DMS153 (cell line): ENCODE measurements around the gene NEGR1.
"Not testable (repeated sequence)": the region's sequence is repeated elsewhere in the genome, so short reads cannot be mapped to it uniquely, and the experiment has no call there.

ENCODE experiments used
- DNase-seq: peaks from one replicate; lab custom pipeline; 2025; lab: John Stamatoyannopoulos, UW

NEGR1 gene

GRCh38 chr1:72282271-72283021 lies at the start of gene NEGR1:
NEGR1 (minus strand) TSS chr1:72282539.
- peak; percentile 92 for DNase-seq

GRCh38 chr1:72326494-72326893 lies 44.2 kb upstream of the NEGR1 start:
- DNase-seq: no peak

DNA sequence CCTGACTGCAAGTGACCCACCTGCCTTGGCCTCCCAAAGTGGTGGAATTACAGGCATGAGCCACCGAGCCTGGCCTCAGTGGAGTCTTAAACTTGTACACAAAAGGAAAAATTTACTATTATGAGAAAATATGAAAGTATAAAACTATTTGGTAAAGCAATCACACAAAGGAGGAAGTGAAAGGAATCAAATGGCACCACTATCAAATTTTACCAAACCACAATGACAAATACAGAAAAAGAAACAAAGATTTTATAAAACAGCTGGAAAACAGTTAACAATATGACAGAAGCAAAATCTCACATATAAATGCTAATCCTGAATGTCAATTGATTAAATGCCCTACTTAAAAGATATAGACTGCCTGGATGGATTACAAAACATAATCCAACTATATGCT lies 42.1 kb upstream of the NEGR1 start:
- no peak for DNase-seq

- no peak for DNase-seq
Measured at GRCh38 chr1:72322910-72323309, 40.6 kb upstream of the NEGR1 start.

DNA sequence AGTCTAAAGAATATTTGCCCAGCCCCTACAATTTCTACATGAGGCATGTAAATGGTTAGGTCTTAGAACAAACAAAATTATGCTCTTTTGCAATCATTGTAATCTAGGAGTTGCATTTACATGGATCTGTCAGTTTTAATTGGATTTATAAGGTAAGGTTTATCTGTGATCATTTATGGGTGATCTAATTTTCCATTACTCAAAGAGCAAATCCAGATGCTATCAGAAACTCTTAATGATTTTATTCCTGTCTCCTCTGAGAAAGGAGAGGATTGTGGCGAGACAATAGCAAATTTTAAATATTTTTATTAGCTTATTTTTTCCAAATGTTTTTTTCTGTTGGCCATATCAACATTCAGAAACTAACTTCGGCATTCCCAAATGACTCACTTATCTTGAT lies 14.2 kb upstream of the NEGR1 start:
- no peak for DNase-seq

DNA sequence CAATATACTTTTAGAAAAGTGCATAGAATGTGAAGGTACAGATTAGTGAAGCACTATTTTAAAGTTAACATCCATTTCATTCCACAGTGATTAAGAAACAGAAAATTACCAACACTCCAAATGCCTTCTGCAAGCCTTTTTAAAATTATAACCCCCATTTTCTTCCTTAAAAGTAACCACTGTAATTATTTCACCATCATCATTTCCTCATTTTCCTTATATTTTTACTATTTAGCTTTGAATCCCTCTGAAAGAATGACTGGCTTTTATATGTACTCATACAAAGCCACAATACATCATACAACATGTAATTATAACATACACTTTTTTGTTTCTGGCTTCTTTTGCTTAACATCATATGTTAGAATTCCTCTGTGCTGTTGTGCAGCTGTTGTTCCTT lies 6.5 kb upstream of the NEGR1 start:
- no peak for DNase-seq

GRCh38 chr1:72286401-72286800 lies 4.1 kb upstream of the NEGR1 start:
- DNase-seq: no peak

DNA sequence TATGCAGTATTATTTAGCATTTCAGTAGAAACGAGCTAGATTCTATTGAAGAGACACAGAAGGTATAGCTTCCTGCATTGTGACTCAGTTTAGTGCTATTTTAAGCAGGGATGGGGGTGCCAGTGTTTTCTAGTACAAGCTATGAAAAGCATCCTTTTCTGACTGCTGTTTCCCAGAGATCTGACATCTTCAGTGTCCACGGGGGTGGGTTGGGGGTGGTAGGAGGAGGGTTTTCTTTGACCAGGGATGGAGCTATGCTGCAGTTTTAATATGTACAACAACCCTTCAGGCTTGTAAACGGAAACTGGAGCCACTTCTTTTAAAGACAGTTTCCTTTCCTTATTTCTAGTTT lies 2.7 kb upstream of the NEGR1 start:
- no peak for DNase-seq

DNA sequence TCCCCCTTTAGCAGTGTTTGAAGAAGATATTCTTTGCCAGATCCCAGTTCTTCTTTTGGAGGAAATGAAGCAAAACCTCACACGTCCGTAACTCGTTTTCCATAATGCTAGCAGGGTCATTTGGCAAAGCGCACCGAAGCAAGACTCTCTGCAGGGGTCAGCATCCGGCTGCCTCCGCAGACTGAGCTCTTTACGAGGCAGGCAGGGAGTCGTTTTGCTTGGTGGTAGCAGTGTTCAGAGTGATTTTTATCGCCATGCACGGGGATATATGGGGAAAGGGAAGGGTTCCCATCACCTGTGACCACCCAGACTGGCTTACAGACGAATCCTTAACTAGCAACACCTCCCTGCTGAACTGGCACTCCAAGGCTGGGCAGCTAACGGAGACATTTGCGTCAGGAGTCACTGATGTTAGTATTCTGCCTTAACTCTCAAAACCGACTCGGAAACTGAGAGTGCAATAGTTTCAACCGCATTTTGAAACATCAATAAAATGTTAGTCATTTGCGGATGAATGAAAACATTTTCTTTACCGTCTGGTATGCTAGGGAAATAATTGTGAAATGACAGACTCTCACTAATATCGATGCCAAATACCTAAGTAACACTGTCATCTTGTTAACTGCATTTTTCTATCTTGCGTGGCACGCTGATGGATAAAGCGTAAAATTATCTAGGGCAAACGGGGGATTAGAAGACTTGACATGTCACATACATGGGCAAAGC lies 2.2 kb upstream of the NEGR1 start:
- DNase-seq: peak; percentile 58

DNA sequence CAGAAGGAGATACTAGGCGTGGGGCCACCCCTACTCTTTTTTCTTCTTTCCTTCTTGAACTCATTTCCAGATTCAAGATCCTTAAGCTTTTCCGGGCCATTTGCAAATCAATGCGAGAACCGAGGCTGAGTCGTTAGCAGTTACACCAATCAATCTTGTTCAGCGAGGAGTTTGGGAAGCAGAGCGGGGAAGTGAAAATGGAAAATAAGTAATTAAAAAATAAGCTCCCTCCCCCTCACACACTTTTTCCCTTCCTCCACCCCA lies 1.7 kb upstream of the NEGR1 start:
- peak; percentile 33 for DNase-seq

DNA sequence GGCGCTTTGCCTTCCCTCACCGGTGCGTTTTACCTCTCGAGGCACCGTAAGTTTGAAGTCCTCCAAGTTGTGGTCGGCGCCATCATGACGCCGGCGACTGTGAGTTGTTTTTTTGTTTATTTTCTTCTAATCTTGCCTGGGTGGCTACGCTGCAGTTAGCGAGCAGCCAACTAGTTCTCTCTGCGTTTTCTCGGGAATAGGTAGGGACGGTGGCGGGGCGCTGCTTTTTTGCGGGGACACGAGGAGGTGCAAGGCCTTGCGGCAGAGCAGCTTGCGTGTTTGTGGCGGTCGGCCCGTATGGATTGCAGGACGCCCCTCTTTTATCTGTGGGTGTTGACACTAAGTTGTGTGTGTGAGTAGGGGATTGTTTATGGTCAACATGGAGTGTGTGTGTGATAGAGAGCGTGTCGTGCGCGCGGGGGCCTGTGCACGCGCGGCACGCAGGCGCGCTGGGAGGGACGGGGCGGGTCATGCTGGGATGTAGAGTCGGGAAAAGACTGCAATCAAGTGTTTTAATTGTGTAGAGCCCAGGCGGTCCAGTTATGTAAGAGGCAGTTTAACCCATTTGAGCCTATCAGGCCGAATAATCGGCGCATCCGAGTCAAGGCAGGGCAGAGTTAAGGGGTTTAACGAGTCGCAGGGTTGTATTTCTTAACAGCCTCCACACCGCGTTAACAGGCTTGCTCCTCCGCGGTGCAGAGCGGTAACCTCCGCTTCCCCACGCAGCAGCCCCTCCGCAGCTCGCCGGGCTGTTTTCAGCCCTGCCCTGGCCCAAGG lies 1.2 kb upstream of the NEGR1 start:
- peak; percentile 66 for DNase-seq

DNA sequence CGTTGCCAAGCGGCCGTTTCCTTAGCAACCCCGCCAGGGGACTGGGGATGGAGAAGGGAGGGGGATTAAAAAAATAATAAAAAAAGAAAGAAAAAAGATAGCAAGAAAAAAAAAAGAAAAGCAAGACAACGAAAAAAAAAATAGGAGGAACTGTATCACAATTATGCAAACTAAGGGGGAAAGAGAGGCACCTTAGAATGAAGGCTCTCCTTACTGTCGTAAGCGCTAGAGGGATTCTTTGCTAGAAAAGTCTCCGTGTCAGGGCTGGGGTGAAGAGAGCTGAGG lies 625 bp upstream of the NEGR1 start:
- peak; percentile 71 for DNase-seq

- no peak for DNase-seq
Measured at GRCh38 chr1:72281637-72282270, 585 bp downstream of the NEGR1 start.

GRCh38 chr1:72281144-72281543 lies 1.2 kb downstream of the NEGR1 start:
- no peak for DNase-seq

GRCh38 chr1:72280711-72281110 lies 1.6 kb downstream of the NEGR1 start:
- no peak for DNase-seq

DNA sequence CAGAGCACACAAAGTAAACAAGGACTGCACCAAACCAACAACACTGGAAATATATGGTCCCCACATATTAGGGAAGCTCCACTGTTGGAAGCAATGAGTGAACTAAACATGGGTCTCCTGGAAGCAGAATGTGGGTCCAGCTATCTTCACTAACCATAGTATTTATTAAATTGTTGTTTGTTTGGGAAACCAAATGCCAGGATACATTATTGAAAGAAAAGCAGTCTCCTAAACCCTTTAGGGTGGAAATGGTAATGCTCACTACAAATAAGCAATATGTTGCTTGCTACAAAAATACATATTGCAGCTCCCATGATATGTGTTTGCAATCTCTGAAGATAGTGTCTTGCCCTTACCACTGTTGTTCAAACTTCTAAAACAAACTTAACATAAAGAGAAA lies 2.2 kb downstream of the NEGR1 start:
- no peak for DNase-seq

GRCh38 chr1:72278461-72278860 lies 3.9 kb downstream of the NEGR1 start:
- DNase-seq: no peak

- DNase-seq: no peak
Measured at GRCh38 chr1:72271555-72272085, 10.7 kb downstream of the NEGR1 start.

DNA sequence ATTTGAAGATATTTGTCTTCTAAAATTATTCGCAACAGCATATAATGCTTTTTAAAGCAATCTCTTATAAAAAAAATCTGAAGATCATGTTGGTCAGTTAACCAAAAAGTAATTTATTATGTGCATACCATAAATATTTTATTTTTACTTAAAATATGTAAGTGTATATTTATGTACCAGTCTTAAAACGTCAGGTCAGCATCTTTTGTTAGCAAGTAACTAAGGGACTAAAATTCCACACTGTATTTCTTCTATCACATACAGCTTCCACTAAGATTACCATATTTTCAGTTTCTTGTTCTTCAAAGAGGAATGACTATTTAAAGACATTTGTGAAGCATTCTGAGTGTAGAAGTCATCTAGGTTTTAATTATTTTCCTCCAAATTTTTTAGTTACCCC lies 19.6 kb downstream of the NEGR1 start:
- no peak for DNase-seq

DNA sequence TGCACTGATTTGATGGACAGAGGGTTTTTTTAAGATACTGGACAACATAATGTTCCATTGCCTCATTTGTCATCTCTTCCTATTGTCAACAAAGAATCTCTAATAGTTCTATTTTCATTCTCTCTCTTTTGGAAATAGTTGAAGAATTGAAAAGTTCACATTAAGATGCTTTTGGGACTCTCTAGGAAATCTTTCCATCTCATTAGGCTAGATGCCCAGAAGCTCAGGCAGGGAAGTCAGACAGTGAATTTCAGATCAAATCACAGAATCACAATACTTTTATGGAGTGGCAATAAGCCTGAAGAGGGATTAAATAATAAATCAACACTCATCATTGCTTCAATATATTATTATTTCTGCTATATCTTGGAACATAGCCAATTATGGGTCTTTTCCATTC lies 29.2 kb downstream of the NEGR1 start:
- no peak for DNase-seq

DNA sequence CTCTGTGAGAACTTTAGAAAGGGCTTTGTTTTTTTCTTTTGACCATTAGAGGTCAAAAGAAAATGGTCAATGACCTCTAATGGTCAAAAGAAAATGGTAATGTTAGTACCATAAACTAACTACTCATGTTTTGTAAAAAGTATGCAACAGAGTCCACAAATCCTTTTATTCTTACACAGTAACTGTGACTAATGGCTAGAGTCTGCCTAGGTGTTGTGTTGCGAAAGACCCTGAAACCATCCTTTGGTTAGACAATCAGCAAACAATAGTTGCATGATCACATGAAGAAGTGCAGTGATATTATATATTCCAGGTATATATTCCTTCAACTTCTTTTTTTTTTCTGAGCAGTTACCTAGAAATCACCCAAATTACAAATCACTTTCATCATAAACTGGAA lies 40.9 kb downstream of the NEGR1 start:
- DNase-seq: no peak

DNA sequence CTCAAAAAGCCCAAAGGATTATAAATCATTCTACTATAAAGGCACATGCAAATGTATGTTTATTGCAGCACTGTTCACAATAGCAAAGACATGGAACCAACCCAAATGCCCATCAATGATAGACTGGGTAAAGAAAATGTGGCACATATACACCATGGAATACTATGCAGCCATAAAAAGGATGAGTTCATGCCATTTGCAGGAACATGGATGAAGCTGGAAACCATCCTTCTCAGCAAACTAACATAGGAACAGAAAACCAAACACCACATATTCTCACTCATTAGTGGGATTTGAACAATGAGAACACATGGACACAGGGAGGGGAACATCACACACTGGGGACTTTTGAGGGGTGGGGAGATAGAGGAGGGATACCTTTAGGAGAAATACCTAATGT lies 46.4 kb downstream of the NEGR1 start:
- DNase-seq: not testable (repeated sequence)

DNA sequence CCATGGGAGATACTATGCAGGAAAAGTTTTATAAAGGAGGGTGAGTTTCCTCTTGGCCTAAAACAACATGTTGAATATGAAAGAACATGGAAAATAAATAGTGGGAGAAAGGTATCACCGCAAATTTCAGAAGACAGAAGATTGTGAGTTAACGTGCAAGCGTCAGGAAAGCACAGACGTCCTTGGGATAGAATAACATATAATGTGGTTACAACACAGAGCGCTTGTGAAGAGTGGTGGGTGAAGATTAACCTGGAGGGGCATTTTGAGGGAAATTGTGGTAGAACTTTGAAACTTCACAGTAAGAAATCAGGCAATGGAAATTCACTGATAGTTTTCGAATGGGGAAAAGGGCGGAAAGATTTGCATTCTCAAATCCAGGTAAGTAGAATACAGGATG lies 47.3 kb downstream of the NEGR1 start:
- DNase-seq: no peak
